Tibial nerve (tissue), 4 donors: ENCODE data around the gene MYO5A. TPM values are rescaled to one million over a fixed set of nuclear protein-coding genes. Genes with fewer than 3 reads are reported as not detected.
"Not testable (repeated sequence)": the region's sequence is repeated elsewhere in the genome, so short reads cannot be mapped to it uniquely, and the experiment has no call there.

Experiments
- DNase-seq, 2 donors: peaks; one replicate each; pipeline ENCODE4 v3.0.0-alpha.2; 2019; ENCODE audit warnings: low spot score in 2 of 2
- H3K27ac ChIP-seq, 4 donors: fragments of 200-600 bp; sonication (generic) in 3 of 4; one replicate each; pipeline ENCODE4 v1.5.1; 2017 to 2019; ENCODE audit warnings: mild to moderate bottlenecking in 1 of 4
- H3K27me3 ChIP-seq, 2 donors: fragments of 200-600 bp; sonication (generic) in 1 of 2; one replicate each; pipeline versions ENCODE4 v1.5.1 to v1.6.0; 2017 to 2019
- H3K36me3 ChIP-seq, 3 donors: fragments of 200-600 bp; sonication (generic); one replicate each; pipeline ENCODE4 v1.5.1; 2018 to 2019
- H3K4me1 ChIP-seq, 4 donors: fragments of 200-600 bp; sonication (generic) in 3 of 4; one replicate each; pipeline ENCODE4 v1.5.1; 2017 to 2019
- H3K4me3 ChIP-seq, 4 donors: fragments of 200-600 bp; sonication (generic) in 3 of 4; one replicate each; pipeline ENCODE4 v1.5.1; 2017 to 2019; ENCODE audit warnings: mild to moderate bottlenecking in 1 of 4, moderate library complexity in 1 of 4
- H3K9me3 ChIP-seq, 4 donors: fragments of 200-600 bp; sonication (generic) in 3 of 4; one replicate each; pipeline ENCODE4 v1.5.1; 2017 to 2019
- EP300 ChIP-seq, 2 donors: sonication (generic); formaldehyde crosslinking; IDR thresholded peaks; one replicate each; pipeline ENCODE4 v1.6.1; 2017; ENCODE audit warnings: antibody characterized with exemption in 2 of 2, mild to moderate bottlenecking in 1 of 2
- POLR2A ChIP-seq, 2 donors: fragments of 450-650 bp; IDR thresholded peaks; one replicate each; pipeline ENCODE4 v1.6.1; 2017; ENCODE audit warnings: antibody characterized with exemption in 2 of 2, mild to moderate bottlenecking in 2 of 2, moderate library complexity in 2 of 2
- WGBS, 2 donors: methylation state at CpG; one replicate each; pipeline ENCODE4 v1.1.5; 2018; 5-methylcytosine and 5-hydroxymethylcytosine counted together
- total RNA-seq, 4 donors: library from RNA; depleted of rRNA; stranded (reverse); fragments of >200 nt; gene quantifications; one replicate each; pipeline ENCODE4 v1.1.0, GENCODE V29; 2016
- TF ChIP-seq, protein P1 (sequence below), 5 experiments: fragments of 200-600 bp in 3 of 5; fragments of 450-650 bp in 2 of 5; sonication (generic) in 3 of 5; IDR thresholded peaks; one replicate each; pipeline ENCODE4 v1.5.1; 2016 to 2019; ENCODE audit warnings: antibody characterized with exemption in 5 of 5, mild to moderate bottlenecking in 3 of 5, moderate library complexity in 2 of 5

The MYO5A gene
- total RNA-seq, 4 donors from 2014 or later = 38.7 to 101 (median 46.9) TPM

DNA sequence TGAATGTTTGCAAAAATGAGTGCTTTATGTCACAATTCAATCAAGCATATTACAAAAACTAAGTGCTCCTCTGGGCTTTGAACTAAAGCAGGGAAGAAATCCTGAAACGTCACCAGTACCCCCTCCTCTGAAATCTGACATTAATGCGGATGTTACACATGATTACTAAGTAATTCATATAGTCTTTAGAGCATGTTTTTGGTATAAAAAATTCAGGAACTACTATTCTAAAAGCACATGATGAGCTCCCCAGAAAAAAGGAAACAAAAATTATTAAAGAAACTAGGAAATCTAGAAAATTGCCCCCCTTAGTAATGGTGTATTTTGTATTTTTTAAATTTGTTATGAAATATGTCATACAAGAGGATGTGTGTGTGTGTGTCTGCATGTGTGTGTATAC lies 87.7 kb downstream of the MYO5A start:
- 56 to 65% methylated on average over 2 of the region's 2 CpGs for WGBS, 2 donors
- H3K4me3 ChIP-seq = no peak overlapping the region
- DNase-seq = no peak

DNA sequence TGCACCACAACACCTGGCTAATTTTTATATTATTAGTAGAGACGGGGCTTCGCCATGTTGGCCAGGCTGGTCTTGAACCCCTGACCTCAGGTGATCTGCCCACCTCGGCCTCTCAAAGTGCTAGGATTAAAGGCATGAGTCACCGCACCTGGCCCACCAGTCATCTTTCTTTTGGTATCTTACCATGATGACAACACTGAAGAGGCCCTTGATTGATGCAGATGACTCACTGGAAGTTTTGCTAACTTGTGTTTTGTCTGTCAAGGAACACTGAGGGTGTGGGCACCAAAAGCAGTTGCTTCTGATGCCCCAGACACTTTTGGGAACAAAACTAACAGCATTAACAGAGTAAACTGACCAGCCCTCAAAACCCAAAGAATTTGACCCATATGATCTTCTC lies 88.3 kb downstream of the MYO5A start:
- no peaks in the 10 kb centered on the region for H3K36me3 ChIP-seq
- DNase-seq = no peak
- no peaks in the 10 kb centered on the region for H3K9me3 ChIP-seq
- H3K4me1 ChIP-seq = peaks cover 0 to 18% (median 6%) of the 10 kb centered on the region in 4 donors
- peak overlapping the region in 1 of 4 donors; percentile 56 for H3K27ac ChIP-seq
- H3K4me3 ChIP-seq = no peak overlapping the region
- 81 to 97% methylated on average over 4 of the region's 4 CpGs for WGBS, 2 donors
- TF ChIP-seq, protein P1, sequence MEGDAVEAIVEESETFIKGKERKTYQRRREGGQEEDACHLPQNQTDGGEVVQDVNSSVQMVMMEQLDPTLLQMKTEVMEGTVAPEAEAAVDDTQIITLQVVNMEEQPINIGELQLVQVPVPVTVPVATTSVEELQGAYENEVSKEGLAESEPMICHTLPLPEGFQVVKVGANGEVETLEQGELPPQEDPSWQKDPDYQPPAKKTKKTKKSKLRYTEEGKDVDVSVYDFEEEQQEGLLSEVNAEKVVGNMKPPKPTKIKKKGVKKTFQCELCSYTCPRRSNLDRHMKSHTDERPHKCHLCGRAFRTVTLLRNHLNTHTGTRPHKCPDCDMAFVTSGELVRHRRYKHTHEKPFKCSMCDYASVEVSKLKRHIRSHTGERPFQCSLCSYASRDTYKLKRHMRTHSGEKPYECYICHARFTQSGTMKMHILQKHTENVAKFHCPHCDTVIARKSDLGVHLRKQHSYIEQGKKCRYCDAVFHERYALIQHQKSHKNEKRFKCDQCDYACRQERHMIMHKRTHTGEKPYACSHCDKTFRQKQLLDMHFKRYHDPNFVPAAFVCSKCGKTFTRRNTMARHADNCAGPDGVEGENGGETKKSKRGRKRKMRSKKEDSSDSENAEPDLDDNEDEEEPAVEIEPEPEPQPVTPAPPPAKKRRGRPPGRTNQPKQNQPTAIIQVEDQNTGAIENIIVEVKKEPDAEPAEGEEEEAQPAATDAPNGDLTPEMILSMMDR (IDR thresholded peaks at IDR 0.05) = no peak
- TF ChIP-seq POLR2A (IDR thresholded peaks at IDR 0.05) (no peak), EP300 (IDR thresholded peaks at IDR 0.05) (no peak)
- no peaks in the 10 kb centered on the region for H3K27me3 ChIP-seq

More for the DNA sequence above, 87.7 kb downstream of the MYO5A start:
- Histone ChIP-seq H3K9me3 (no peaks in the 10 kb centered on the region), H3K4me1 (peaks cover 0 to 23% (median 8%) of the 10 kb centered on the region in 4 donors), H3K27me3 (no peaks in the 10 kb centered on the region), H3K36me3 (no peaks in the 10 kb centered on the region), H3K27ac (peak overlapping the region in 1 of 4 donors; percentile 56)
- TF ChIP-seq POLR2A (IDR thresholded peaks at IDR 0.05) (no peak), EP300 (IDR thresholded peaks at IDR 0.05) (no peak)
- TF ChIP-seq, protein P1 (IDR thresholded peaks at IDR 0.05) = no peak

DNA sequence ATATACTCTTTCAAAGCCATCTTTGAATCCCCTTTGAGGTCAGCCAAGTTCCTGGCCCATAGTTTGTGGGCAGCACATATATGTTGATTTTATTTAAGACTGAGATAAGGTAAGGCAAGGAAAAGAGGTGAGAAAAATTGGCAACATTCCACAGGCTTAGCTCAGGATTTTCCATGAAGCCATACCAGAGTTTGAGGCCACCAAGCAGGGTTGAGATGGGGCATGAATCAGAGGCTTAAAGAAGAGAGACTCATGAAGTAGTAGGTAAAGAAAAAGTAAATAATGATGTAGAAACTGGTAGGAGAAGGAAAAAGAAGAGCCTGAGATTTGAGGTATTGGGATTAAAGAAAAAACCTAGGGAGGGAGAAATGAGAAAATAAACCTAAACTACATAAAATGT lies 89.2 kb downstream of the MYO5A start:
- no peak for DNase-seq
- Histone ChIP-seq H3K27me3 (no peaks in the 10 kb centered on the region), H3K27ac (no peak overlapping the region), H3K4me1 (peaks cover 0 to 17% (median 5%) of the 10 kb centered on the region in 4 donors), H3K9me3 (no peaks in the 10 kb centered on the region), H3K36me3 (no peaks in the 10 kb centered on the region), H3K4me3 (no peak overlapping the region)
- TF ChIP-seq, protein P1 (IDR thresholded peaks at IDR 0.05) = no peak
- TF ChIP-seq EP300 (IDR thresholded peaks at IDR 0.05) = no peak
- TF ChIP-seq POLR2A (IDR thresholded peaks at IDR 0.05) = no peak

DNA sequence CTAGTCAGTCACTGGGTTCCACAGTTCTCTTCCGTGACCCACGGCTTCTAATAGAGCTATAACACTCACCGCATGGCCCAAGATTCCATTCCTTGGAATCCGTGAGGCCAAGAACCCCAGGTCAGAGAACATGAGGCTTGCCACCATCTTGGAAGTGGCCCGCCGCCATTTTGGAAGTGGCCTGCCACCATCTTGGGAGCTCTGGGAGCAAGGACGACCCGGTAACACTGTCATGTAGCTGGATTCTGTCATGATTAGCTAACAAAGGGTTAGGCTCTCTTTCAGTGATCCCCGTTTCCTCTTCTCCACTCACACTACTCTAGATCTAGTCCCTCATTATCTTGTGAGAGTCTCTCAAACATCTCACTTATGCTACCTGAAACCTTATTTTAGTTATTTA lies 89.6 kb downstream of the MYO5A start:
- H3K27me3 ChIP-seq, DNase-seq, H3K27ac ChIP-seq, H3K4me3 ChIP-seq, H3K36me3 ChIP-seq, H3K9me3 ChIP-seq: not testable (repeated sequence)
- peaks cover 0 to 17% (median 5%) of the 10 kb centered on the region in 4 donors for H3K4me1 ChIP-seq
- 96 to 97% methylated on average over 9 of the region's 9 CpGs for WGBS, 2 donors

DNA sequence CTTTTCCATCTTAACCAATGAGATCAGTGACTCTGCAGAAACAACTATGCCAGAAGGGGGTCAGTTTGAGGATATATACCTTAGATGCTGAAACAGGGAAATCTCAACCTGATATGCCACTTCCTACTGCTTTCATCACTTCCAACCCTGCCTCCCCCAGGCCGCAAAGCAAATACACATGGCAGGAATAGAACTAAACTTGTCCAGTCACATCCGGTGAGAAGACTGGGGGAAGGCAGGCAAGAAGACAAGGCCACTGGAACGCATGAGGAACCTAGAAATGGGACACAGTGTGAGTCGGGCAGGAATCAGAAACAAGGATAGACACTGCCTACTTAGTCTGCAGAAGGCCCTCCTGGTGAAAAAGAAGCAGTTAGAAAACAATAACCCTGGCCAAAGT lies 90.6 kb downstream of the MYO5A start:
- H3K4me3 ChIP-seq = no peak overlapping the region
- 80% methylated on average over 4 of the region's 4 CpGs for whole genome bisulfite sequencing, 2 donors
- TF ChIP-seq POLR2A (IDR thresholded peaks at IDR 0.05) (no peak), EP300 (IDR thresholded peaks at IDR 0.05) (peak in 1 of 2 donors; percentile 32)
- TF ChIP-seq, protein P1 (IDR thresholded peaks at IDR 0.05) = no peak
- H3K9me3 ChIP-seq = no peaks in the 10 kb centered on the region
- H3K27me3 ChIP-seq = no peaks in the 10 kb centered on the region
- no peak for DNase-seq
- H3K36me3 ChIP-seq = no peaks in the 10 kb centered on the region
- peaks cover 0 to 17% (median 5%) of the 10 kb centered on the region in 4 donors for H3K4me1 ChIP-seq
- H3K27ac ChIP-seq = no peak overlapping the region

DNA sequence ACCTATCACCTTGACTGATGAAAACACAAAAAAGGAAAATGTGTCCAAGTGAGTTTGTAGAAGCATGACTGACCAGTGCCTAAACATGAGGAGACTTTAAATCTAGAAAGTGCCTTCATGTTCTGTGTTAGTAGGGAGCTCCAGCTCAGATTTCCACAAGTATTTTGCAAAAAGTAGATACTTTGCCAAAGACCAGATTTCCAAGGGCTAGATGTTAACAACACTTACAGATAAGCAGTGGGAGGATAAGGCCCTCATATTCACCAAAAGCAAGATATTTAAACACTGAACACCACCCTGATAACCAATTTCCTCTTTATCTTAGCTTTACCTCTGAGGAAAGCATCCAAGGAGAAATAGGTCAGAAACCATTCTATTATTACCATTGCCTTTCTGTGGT lies 91.0 kb downstream of the MYO5A start:
- Histone ChIP-seq H3K4me3 (no peak overlapping the region), H3K27me3 (no peaks in the 10 kb centered on the region), H3K36me3 (no peaks in the 10 kb centered on the region), H3K9me3 (no peaks in the 10 kb centered on the region), H3K27ac (no peak overlapping the region), H3K4me1 (peaks cover 0 to 17% (median 5%) of the 10 kb centered on the region in 4 donors)
- TF ChIP-seq, protein P1 (IDR thresholded peaks at IDR 0.05) = no peak
- TF ChIP-seq POLR2A (IDR thresholded peaks at IDR 0.05) (no peak), EP300 (IDR thresholded peaks at IDR 0.05) (no peak)
- DNase-seq = no peak
